ENCODE results near the gene DDX31.

DNA sequence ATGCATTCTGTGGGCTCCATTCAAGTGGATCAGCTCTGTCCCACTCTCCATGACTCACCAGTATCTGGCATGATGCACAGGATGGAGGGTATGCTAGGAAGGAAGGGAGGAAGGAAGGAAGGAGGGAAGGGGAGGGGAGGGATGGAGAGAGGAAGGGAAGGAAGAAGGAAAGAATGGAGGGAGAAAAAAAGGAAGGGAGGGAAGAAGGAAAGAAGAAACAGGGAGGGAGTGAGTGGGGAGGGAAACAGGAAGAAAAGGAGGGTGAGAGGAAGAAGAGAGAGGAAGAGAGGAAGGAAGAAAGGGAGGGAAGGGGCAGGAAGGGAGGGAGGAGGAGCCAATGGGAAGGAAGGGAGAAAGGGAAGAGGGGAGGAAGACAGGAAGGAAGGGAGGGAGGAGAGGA, 92.7 kb downstream of the DDX31 start:
- TF ChIP-seq, protein P1, sequence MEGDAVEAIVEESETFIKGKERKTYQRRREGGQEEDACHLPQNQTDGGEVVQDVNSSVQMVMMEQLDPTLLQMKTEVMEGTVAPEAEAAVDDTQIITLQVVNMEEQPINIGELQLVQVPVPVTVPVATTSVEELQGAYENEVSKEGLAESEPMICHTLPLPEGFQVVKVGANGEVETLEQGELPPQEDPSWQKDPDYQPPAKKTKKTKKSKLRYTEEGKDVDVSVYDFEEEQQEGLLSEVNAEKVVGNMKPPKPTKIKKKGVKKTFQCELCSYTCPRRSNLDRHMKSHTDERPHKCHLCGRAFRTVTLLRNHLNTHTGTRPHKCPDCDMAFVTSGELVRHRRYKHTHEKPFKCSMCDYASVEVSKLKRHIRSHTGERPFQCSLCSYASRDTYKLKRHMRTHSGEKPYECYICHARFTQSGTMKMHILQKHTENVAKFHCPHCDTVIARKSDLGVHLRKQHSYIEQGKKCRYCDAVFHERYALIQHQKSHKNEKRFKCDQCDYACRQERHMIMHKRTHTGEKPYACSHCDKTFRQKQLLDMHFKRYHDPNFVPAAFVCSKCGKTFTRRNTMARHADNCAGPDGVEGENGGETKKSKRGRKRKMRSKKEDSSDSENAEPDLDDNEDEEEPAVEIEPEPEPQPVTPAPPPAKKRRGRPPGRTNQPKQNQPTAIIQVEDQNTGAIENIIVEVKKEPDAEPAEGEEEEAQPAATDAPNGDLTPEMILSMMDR (IDR thresholded peaks at IDR 0.05): no peak
- TF ChIP-seq EP300 (IDR thresholded peaks at IDR 0.05): no peak
- TF ChIP-seq POLR2A (IDR thresholded peaks at IDR 0.05): no peak
